GM19452 (cell line): Measurements from ENCODE around the gene ADCY5.
"Not testable (repeated sequence)": the region's sequence is repeated elsewhere in the genome, so short reads cannot be mapped to it uniquely, and the experiment has no call there.

Source experiments
- ATAC-seq: cut with Tn5 transposase; IDR thresholded peaks from one replicate; pipeline ENCODE4 v1.9.1; 2021; ENCODE audit not compliant: unreplicated experiment

ADCY5 gene

DNA sequence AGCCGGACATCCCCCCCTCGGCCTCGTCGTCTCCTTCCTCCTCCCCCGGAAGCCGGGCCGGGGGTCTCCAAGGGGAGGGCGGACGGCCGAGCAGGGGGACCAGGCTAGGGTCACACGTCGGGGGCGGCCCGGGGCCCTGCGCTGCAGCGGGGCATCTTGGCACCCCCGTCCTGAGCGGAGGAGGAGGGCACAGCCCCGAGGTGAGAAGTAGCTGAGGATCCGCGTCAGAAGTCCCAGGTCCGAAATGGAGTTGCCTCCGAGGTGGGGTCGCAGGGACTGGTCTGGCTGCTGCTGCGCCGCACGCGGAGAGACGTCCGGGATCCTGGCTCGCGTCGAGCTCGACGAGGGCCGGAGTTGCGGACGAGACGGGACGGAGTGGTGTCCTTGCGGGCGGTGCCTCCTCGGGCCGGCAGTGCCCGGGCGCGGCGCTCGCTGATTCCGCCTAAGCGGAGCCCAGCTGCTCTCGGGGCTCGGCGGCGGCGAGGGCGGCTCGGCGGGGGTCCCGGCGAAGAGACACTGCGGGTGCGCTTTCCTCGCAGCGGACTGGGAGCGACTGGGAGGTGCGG is at the start of gene ADCY5:
Gene ADCY5, minus strand, starts transcription at position 555 of the 566 bp plus-strand sequence. Its CDS starts 545 bp downstream, at position 10.
- ATAC-seq = no peak

GRCh38 chr3:123493912-123494311 is 45.0 kb upstream of the ADCY5 start:
- ATAC-seq = no peak

- ATAC-seq = no peak
Observed at GRCh38 chr3:123491966-123492587, 43.2 kb upstream of the ADCY5 start.

DNA sequence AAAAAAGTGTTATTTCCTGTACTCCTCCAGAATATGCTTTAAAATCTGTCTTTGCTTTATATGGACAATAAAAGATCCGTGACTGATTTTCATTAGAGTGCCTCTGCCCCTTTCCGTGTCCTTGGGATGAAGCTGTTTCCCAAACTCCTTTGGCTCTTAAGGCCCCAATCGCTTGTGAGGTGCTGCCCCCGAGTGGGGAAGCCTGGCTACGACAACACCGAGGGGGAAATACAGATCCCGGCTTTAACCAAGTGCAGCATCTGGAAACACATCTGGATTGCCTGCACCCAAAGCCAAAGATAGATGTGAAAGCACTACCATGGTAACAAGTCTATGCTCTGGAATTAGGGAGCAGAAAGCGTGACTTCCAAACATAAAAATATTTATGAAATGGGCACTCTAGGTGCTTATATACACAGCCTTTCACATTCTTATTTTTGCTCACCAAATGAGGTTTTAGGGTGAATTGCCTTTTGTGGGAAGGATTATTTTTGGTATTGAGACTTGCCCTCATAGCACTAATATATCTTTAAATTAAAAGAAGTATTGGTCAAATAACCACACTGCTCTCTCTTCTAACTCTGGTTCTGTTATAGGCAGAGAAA is 40.6 kb upstream of the ADCY5 start:
- no peak for ATAC-seq

DNA sequence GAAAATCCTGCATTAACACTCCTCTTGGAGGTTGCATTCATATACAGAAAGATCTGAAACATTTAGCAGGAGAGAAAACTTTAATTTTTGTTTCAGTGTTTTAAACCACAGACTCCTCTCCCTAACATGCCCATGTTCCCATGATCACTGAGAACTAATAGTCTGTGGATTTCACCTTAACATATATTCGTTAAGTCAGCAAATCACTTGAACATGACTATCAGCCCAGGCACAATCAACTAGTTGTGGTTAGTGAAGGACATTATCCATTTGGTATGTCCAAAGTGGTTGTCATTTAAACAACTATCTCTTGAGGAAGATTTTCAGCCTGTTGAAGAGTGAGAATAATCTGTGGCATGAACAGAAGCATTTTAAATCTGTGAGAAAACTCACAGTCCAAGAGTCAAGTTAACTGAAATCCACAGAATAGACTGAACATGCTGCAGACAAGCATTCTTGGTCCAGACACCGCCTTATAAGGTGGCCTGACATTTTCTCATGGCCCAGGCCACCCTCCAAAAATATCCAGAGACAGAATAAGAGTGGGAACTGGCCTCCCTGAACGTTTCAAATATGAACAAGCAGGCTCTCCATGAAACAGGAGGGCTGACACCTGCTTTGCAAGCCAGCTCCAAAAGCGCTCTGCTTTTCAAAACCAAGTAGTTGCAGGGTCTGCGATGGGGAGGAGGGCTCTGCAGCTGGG is 39.9 kb upstream of the ADCY5 start:
- ATAC-seq = no peak

DNA sequence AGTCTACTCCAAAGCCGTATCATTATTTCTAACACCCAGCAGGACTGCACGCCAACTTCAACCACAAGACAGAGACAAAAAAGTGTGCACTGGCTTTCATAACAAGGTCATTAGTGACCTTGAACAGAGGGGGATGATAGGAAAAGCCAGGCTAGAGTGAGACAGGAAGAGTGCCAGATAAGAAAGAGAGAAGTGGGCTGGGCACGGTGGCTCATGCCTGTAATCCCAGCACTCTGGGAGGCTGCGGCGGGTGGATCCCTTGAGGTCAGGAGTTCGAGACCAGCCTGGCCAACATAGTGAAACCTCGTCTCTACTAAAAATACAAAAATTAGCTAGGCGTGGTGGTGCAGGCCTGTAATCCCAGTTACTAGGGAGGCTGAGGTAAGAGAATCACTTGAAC is 38.2 kb upstream of the ADCY5 start:
- ATAC-seq = not testable (repeated sequence)

DNA sequence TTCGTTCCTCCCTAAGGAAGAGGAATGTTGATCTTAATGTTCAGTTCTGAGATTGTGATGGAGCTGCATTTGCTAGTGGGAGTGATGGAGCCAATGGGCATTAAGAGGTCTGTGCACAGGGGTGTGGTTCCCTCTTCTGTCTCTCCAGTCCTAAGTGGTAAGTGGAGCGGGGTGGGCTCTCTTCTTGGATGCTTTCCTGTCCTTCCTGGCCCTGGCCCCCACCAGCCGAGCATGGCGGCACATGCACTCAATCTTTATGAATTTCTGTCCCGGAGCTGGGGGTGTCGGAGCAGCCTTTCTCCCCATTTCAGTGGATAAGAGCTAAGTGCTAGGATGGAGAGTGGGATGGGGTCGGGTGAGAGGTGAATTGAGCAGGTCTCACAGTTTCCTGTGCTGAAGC is 37.6 kb upstream of the ADCY5 start:
- no peak for ATAC-seq

DNA sequence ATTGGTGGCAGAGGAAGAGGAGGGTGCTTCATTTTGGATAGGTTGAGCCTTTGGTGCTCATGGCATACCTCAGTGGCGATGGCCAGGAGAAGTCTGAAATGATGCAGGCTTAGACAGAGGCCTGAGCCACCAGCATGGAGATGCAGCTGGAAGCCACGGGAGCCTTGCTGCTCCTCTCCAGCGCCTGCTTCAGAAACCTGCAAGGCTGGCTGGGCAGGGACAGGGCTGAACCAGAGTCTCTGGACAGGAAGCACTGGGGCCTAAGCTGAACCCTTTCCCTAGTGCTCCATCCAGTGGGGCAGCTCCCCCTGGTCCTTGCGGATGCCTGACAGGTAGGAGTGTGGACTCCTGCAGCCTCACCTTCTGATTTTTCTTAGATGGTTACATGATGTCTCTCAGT is 36.7 kb upstream of the ADCY5 start:
- no peak for ATAC-seq

- ATAC-seq = no peak
Observed at GRCh38 chr3:123483146-123483545, 34.3 kb upstream of the ADCY5 start.

DNA sequence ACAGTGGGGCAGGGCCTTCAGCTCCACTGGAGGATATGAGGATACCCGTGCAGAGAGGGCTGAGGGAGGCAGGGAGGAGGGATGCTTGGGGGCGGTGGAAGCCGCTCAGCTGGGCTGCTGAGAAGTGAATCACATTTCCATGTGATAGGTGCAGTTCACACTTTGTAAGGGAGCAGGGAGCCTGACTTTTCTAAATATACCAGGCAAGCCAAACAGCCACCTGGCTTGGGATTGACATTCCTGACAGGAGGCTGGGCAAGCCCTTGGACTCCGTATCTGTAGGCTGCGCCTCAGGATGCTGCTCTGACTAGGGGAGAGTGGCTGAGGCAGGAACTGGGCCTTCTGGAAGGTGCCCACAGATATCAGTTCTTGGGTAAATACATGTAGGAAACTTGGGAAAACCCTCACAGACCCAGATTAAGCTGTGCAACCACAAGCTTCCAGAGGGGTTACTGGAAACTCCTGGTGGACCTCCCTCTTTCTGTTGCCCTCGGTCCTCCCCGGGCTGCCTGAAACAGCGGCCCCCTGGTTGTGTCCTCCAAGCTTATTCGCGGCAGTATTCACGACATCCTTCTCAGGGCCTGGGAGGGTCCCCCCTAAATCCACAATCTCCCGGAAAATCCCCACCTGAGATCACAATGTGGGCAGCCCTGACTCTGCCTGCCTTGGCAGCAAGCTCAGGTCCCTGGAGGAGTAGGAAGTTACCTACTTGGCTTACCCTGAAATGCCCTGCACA is 33.0 kb upstream of the ADCY5 start:
- no peak for ATAC-seq

DNA sequence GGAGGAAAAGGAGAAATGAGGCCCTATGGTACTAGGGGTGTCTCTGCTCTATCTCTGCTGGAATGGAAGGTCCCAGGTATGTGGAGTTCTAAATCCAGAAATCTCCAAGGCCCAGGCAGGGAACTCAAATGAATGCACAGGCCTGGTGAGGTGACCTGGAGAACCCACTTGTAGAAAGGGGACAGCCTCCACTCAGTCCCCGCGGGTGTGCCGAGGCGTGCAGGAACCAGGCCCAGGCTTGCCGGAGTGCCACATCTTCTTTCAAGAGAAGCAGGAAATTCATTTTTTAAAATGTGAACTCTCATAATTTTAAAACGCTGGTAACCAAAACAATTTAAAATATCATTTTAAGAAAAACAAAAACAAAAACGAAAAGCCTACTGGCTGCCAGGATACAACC is 32.2 kb upstream of the ADCY5 start:
- no peak for ATAC-seq

DNA sequence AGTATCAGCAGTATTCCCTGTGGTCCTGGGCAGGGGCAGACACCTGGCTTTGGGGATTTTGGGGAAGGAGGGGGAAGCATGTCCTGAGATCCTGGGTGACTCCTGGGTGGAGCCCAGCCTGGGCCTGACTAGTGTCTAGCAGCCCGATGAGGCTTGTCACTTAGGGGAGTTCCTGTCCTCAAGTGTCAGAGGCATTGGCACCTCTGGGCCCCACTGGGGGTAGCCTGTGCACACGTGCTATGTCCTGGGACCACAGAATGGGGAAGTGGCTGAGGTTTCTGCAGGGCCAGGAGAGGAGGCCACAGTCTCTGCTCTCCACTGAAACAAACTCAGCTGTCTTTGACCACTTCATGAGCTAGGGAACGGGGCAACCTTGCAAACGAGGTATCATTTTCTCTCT is 31.5 kb upstream of the ADCY5 start:
- peak; percentile 66 for ATAC-seq

DNA sequence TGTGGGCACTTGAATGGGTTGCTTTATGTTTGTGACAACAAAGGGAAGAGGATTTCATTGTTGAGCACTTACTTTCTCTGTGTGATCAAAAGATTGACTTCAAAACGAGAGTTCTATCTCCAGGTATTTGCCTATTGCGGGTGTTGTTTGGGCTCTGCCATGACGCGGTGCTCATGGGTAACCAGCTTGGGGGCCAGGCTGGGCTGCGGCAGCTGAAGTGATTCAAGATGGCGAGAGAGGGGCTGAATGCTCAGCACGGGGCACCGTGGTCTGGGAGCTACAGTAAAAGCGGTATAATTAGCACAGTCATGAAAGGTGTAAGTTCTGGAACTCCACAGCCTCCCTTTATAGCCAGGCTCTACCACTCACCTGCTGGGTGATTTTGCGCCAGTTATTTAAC is 31.0 kb upstream of the ADCY5 start:
- ATAC-seq = no peak

DNA sequence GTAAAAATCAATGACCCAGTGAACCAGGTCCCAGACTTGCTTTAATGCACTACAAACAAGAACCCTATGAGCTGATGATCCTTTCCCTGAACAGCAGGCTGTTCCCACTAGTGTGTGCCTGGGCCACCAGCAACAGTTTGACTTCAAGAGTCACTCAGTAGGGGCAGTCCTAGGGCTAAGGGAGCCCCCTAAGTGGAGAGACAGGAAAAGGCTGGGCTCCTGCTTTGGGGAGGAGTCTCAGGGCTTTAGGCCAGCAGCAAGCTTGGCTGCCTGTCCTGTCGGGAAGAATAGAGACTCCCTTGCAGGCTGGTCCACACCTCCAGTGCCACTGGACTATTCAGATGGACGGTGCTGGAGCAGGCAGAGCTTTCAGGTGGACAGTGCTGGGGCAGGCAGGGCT is 29.4 kb upstream of the ADCY5 start:
- no peak for ATAC-seq

DNA sequence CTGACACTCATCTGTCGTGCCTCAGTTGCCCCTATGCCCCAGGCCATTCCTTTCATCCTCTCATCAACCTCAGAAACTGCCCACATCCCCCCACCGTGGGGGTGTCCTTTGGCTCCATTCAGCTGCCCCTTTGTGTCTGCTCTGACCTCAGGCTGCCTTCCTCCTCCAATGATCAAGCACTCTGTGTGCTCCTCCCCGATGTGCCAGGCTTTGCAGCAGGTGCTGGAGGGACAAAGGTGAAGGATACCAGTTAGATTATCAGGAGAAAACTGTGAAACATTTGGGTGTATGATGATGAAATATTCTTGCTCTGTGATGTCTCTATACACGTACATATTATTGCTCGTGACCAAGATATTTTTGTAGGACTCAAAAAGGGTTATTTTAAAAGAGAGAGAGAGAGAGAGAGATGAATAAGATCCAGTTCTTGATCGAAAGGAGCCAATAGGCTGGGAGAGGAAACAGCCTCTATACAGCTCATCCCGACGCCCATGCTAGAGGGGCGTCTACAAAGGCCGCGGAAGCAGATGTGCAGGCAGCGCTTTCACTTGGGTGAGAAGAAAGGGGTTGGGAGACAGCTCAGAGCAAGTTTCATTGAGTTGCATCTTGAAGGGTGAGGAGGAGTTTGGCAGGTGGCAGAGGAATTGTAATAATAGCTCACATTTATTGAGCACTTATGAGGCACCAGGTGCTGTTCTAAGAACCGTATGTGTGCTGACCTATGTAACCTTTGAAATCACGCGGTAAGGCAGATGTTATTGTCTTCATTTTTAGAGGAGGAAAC is 28.3 kb upstream of the ADCY5 start:
- no peak for ATAC-seq

DNA sequence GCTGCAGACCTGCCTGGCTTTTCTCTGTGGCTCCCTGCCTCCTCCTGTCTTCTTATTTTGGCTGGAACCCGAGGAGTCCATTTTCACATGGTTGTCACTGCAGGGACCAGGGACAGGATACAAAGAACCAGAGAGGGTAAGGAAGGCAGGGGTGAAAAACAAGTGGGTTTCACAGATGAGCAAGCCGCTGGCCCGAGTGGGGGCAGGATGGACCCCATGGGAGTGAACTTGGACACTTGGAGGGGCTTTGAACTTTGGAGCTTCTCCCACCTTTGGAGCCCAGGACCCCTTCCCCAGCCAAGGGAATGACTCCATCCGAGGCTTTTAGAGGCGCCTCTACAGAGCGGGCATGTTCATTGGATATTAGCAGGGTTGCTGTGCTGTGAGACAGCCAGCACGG is 26.9 kb upstream of the ADCY5 start:
- ATAC-seq = no peak

GRCh38 chr3:123471106-123471505 is 22.2 kb upstream of the ADCY5 start:
- no peak for ATAC-seq

GRCh38 chr3:123469323-123469995 is 20.6 kb upstream of the ADCY5 start:
- ATAC-seq = no peak

- ATAC-seq = no peak
Observed at GRCh38 chr3:123467046-123467445, 18.2 kb upstream of the ADCY5 start.

- no peak for ATAC-seq
Observed at GRCh38 chr3:123464211-123464610, 15.3 kb upstream of the ADCY5 start.
